GM12872 (cell line): ENCODE measurements around the gene SYNGR1.

ENCODE experiments used
- CTCF ChIP-seq: IDR thresholded peaks from 3 replicates; pipeline ENCODE4 v1.5.1; 2011; ENCODE audit warnings: low read depth, mild to moderate bottlenecking, low read length, moderate library complexity; ENCODE audit not compliant: insufficient read depth

The SYNGR1 gene

DNA sequence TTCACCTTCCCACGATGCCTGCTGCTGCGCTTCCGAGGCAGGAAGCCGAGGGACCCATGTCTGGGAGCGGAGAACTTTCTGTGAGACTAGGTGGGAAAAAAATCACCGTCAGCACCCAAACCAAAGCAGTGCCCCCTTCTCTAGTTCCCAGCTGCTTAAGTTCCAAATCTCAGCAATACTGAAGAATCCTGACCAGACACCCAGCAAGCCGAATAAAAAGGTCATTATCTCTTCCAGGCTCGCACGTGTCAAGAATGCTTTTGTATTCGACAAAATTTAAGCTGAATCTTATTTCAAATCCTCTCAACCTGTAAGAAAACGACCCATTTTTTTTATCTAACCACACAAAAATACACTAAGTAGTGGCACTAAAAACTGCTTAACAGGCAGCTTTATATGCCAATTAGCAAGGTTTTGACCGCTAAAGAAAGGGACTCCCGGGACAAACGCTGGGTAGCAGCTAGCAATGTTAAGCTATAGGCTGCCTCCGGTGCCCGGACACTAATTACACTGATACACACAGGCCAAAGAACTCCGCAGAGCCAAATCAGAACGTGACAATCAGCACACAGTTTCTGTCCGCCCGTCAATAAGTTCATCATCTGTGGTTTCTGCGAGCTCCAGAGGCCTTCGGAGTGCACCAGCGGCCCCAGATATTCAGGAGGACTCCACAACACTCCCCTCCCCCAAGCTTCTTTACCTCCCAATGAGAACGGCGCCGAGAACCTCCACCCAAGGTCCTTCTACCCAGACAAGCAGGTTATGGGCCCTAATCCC lies 31.1 kb upstream of the SYNGR1 start:
- no peak for TF ChIP-seq CTCF

DNA sequence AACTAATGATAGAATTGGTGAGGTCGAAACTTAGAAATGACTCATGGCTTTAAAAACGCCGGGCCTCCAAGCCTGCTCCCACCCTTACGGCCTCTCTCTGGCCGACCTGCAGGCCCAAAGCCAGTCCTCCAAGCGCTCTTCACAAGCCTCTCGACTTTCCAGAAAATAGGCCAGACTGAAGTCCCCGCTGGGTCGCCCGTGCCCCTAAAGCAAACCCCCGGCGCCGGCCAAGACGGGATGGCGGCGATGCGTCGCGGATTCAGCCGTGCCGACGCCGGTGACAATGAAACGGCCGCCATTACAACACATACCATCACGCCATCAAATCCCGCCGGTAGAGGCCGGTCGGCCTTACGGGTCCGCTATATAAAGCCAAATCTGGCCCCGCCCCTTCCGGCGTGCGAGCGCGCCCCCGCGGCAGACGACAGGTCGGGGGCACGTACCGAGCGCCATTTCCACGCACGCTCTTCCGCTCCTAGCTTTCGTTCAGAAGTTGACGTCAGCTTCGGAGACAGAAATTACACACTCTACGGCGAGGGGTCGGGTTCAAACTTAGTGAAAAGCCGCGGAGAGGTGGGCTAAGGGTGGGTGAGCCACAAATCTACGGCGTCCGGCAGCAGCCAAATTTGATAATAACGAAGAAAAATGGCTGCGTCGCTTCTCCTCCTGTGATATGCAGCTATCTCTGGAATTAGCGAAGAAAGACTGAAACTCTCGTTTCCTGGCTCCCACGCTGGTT lies 30.3 kb upstream of the SYNGR1 start, which contains the start of gene RPL3:
Gene RPL3, minus strand, starts transcription at position 340 of the 739 bp plus-strand sequence. Its CDS starts 26 bp downstream, at position 314.
- no peak for TF ChIP-seq CTCF

DNA sequence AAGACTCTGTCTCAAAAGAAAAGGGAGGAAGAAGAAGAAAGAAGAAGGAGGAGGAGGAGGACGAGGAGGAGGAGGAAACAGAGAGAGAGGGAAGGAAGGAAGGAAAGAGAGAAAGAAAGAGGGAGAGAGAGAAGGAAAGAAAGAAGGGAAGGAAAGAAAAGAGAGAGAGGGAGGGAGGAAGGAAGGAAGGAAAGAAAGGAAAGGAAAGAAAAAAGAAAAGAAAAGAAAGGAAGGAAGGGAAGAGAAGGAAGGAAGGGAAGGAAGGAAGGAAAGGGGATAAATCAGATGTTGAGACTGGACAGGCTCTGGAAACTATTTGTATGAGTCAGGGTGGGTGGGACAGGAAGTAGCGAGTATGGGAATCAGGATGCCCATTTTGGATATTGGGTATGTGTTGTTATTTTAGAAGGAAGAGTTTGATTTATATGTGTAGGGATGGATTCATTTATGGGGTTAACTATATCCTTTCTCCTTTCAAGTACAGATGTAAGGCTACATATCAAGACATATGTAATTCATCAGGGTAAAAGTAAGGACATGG lies 24.3 kb upstream of the SYNGR1 start:
- no peak for TF ChIP-seq CTCF

- no peak for TF ChIP-seq CTCF
Observed at GRCh38 chr22:39327995-39328754, 21.6 kb upstream of the SYNGR1 start.

DNA sequence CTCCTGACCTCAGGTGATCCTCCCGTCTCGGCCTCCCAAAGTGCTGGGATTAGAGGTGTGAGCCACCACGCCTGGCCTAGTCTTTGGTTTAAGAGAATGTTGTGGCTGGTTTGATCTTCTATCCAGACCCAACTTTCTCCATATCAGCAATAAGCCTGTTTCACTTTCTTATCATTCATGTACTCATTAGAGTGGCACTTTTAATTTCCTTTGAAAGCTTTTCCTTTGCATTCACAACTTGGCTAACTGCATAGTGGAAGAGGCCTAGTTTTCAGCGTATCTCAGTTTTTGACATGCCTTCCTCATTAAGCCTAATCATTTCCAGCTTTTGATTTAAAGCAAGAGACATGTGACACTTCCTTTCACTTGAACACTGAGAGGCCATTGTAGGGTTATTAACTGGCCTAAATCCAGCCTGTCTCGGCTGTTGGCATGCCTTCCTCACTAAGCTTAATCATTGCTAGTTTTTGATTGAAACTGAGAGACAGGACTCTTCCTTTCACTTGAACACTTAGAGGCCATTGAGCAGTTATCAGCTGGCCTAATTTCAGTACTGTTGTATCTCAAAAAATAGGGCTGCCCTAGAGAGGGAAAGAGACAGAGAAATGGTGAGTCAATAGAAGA lies 17.2 kb upstream of the SYNGR1 start:
- no peak for TF ChIP-seq CTCF

DNA sequence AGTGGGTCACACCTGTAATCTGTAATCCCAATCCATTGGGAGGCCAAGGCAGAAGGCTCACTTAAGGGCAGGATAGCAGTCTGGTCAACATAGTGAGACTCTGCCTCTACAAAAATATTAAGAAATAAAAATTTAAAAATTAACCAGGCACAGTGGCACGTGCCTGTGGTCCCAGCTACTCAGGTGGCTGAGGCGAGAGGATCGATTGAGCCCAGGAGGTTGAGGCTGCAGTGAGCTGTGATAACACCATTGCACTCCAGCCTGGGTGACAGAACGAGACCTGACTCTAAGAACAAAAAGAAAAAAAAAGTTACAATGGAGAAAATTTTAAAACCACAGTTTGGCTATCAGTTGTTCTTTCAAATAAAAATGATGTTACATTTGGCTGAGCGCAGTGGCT lies 13.4 kb upstream of the SYNGR1 start:
- no peak for TF ChIP-seq CTCF
